Caco-2 (cell line): ENCODE measurements around the gene TACO1. TPM values are rescaled to one million over a fixed set of nuclear protein-coding genes. Genes with fewer than 3 reads are reported as not detected.

ENCODE experiments used
- BruUV-seq: library from RNA; stranded (reverse); fragments of 400-500 nt; replicated peaks from 2 replicates; lab custom pipeline; 2021; lab: Mats Ljungman, UMichigan
- CTCF ChIA-PET: fragments of 300-600 bp; sonication (Branson Sonifier 250); formaldehyde crosslinking; loops from one replicate; lab custom pipeline; 2022; ENCODE audit warnings: antibody characterized with exemption; lab: Charles Lee
- POLR2A ChIA-PET: fragments of 300-600 bp; sonication (Branson Sonifier 250); formaldehyde crosslinking; loops from one replicate; lab custom pipeline; 2022; ENCODE audit warnings: antibody characterized with exemption; lab: Charles Lee
- DNase-seq, 2 experiments: peaks; one replicate each; pipeline versions ENCODE4 v3.0.0 to v3.0.0-alpha.2; 2020 to 2022
- H3K27me3 ChIP-seq: replicated peaks from 2 replicates; pipeline ENCODE4 v1.6.0; 2011; ENCODE audit warnings: low read length; ENCODE audit not compliant: control insufficient read depth, insufficient read depth
- H3K36me3 ChIP-seq: 2 replicates; pipeline ENCODE4 v1.5.1; 2011; ENCODE audit warnings: low read length; ENCODE audit not compliant: control insufficient read depth, insufficient read depth
- H3K4me1 ChIP-seq: fragments of 250-450 bp; sonication (Bioruptor Pico); 2 replicates; pipeline ENCODE4 v1.5.1; 2020; ENCODE audit warnings: mild to moderate bottlenecking
- H3K4me3 ChIP-seq: 2 replicates; pipeline ENCODE4 v1.5.1; 2011; ENCODE audit warnings: low read depth, mild to moderate bottlenecking, control low read depth, low read length
- H3K9me3 ChIP-seq: fragments of 250-450 bp; sonication (Bioruptor Pico); 2 replicates; pipeline ENCODE4 v1.5.1; 2020; ENCODE audit warnings: mild to moderate bottlenecking, moderate library complexity
- H3K27ac Mint-ChIP-seq: one replicate; pipeline ENCODE4 v1.8.0; 2022; ENCODE audit warnings: mixed read lengths; ENCODE audit not compliant: unreplicated experiment
- H3K27me3 Mint-ChIP-seq: one replicate; pipeline ENCODE4 v1.8.0; 2022; ENCODE audit warnings: mixed read lengths; ENCODE audit not compliant: insufficient read depth, unreplicated experiment
- H3K36me3 Mint-ChIP-seq: one replicate; pipeline ENCODE4 v1.8.0; 2022; ENCODE audit warnings: mild to moderate bottlenecking, mixed read lengths; ENCODE audit not compliant: insufficient read depth, unreplicated experiment
- H3K4me1 Mint-ChIP-seq: one replicate; pipeline ENCODE4 v1.8.0; 2022; ENCODE audit warnings: low read depth, mixed read lengths; ENCODE audit not compliant: unreplicated experiment
- H3K4me3 Mint-ChIP-seq: one replicate; pipeline ENCODE4 v1.8.0; 2022; ENCODE audit warnings: mild to moderate bottlenecking, moderate library complexity, mixed read lengths; ENCODE audit not compliant: unreplicated experiment
- H3K9me3 Mint-ChIP-seq: one replicate; pipeline ENCODE4 v1.8.0; 2022; ENCODE audit warnings: mixed read lengths; ENCODE audit not compliant: unreplicated experiment
- CTCF ChIP-seq, 2 experiments: fragments of 200-600 bp in 1 of 2; IDR thresholded peaks; 1 replicate in 1 of 2; 2 replicates in 1 of 2; pipeline versions ENCODE4 v1.5.1 to v1.8.0; 2011 to 2022; ENCODE audit warnings: antibody characterized with exemption in 1 of 2, control low read depth in 1 of 2, inconsistent platforms in 1 of 2, low read depth in 1 of 2, low read length in 1 of 2, mild to moderate bottlenecking in 1 of 2, moderate library complexity in 1 of 2; ENCODE audit not compliant: insufficient read depth in 1 of 2, severe bottlenecking in 1 of 2, unreplicated experiment in 1 of 2
- intact Hi-C: fragments of 100-400 bp; cut with micrococcal nuclease; formaldehyde crosslinking; loops from one replicate; pipeline ENCODE4 v1.10.0; 2022; ENCODE audit not compliant: unreplicated experiment
- total RNA-seq: library from RNA; stranded (reverse); gene quantifications from 2 replicates; pipeline ENCODE4 v1.2.3, GENCODE V29; 2022

The TACO1 gene
- total RNA-seq, 1 experiment from 2014 or later: 29.1 TPM

GRCh38 chr17:63631626-63632025, 30.9 kb downstream of the TACO1 start:
- H3K4me3 Mint-ChIP-seq: no peak overlapping the region
- no peaks in the 10 kb centered on the region for H3K27me3 Mint-ChIP-seq
- Histone ChIP-seq H3K4me3 (no peak overlapping the region), H3K27me3 (no peaks in the 10 kb centered on the region), H3K4me1 (no peaks in the 10 kb centered on the region), H3K36me3 (no peaks in the 10 kb centered on the region), H3K9me3 (no peaks in the 10 kb centered on the region)
- ChIA-PET POLR2A (no interaction called here), CTCF (no interaction called here)
- H3K9me3 Mint-ChIP-seq: no peaks in the 10 kb centered on the region
- TF ChIP-seq CTCF (IDR thresholded peaks at IDR 0.05; ENCODE audit: insufficient read depth in 1 of 2, low read depth in 1 of 2, low read length in 1 of 2, severe bottlenecking in 1 of 2, unreplicated experiment in 1 of 2): no peak
- no peak overlapping the region for H3K27ac Mint-ChIP-seq
- DNase-seq: no peak
- H3K4me1 Mint-ChIP-seq: peaks cover 3% of the 10 kb centered on the region
- intact Hi-C loops: no loop called here
- peaks cover 4% of the 10 kb centered on the region for H3K36me3 Mint-ChIP-seq
- BruUV-seq: no TSS peak

GRCh38 chr17:63633742-63634141, 33.0 kb downstream of the TACO1 start:
- DNase-seq: no peak
- Mint-ChIP-seq H3K27me3 (no peaks in the 10 kb centered on the region), H3K4me1 (no peaks in the 10 kb centered on the region), H3K9me3 (no peaks in the 10 kb centered on the region), H3K27ac (no peak overlapping the region), H3K36me3 (peaks cover 8% of the 10 kb centered on the region), H3K4me3 (no peak overlapping the region)
- Histone ChIP-seq H3K9me3 (no peaks in the 10 kb centered on the region), H3K4me3 (no peak overlapping the region), H3K27me3 (no peaks in the 10 kb centered on the region), H3K36me3 (no peaks in the 10 kb centered on the region), H3K4me1 (no peaks in the 10 kb centered on the region)
- ChIA-PET CTCF (no interaction called here), POLR2A (no interaction called here)
- intact Hi-C loops: no loop called here
- BruUV-seq: no TSS peak
- no peak for TF ChIP-seq CTCF (IDR thresholded peaks at IDR 0.05; ENCODE audit: insufficient read depth in 1 of 2, low read depth in 1 of 2, low read length in 1 of 2, severe bottlenecking in 1 of 2, unreplicated experiment in 1 of 2)

- intact Hi-C loops: no loop called here
- ChIA-PET POLR2A (no interaction called here), CTCF (no interaction called here)
- Mint-ChIP-seq H3K4me3 (no peak overlapping the region), H3K27me3 (no peaks in the 10 kb centered on the region), H3K27ac (no peak overlapping the region), H3K4me1 (no peaks in the 10 kb centered on the region), H3K36me3 (peaks cover 8% of the 10 kb centered on the region), H3K9me3 (no peaks in the 10 kb centered on the region)
- Histone ChIP-seq H3K9me3 (no peaks in the 10 kb centered on the region), H3K4me3 (no peak overlapping the region), H3K27me3 (no peaks in the 10 kb centered on the region), H3K4me1 (no peaks in the 10 kb centered on the region), H3K36me3 (no peaks in the 10 kb centered on the region)
- BruUV-seq: no TSS peak
- DNase-seq: no peak
- TF ChIP-seq CTCF (IDR thresholded peaks at IDR 0.05; ENCODE audit: insufficient read depth in 1 of 2, low read depth in 1 of 2, low read length in 1 of 2, severe bottlenecking in 1 of 2, unreplicated experiment in 1 of 2): no peak
Observed at GRCh38 chr17:63634163-63634562, 33.5 kb downstream of the TACO1 start.
